ENCODE measurements around the gene SMG6. TPM values are rescaled to one million over a fixed set of nuclear protein-coding genes. Genes with fewer than 3 reads are reported as not detected.

Gene SMG6
- total RNA-seq, 1 donor from 2014 or later = 47.7 TPM

GRCh38 chr17:2289878-2290478 lies 13.6 kb downstream of the SMG6 start:
- H3K27me3 Mint-ChIP-seq = no peaks in the 10 kb centered on the region
- no peak for DNase-seq (ENCODE audit: low spot score, unreplicated experiment)
- no peaks in the 10 kb centered on the region for H3K4me1 Mint-ChIP-seq (ENCODE audit: low read depth)

GRCh38 chr17:2283302-2283701 lies 20.3 kb downstream of the SMG6 start:
- H3K36me3 Mint-ChIP-seq (ENCODE audit: insufficient read depth) = peaks cover 27% of the 10 kb centered on the region
- H3K27me3 Mint-ChIP-seq = no peaks in the 10 kb centered on the region
- no peak for DNase-seq (ENCODE audit: low spot score, unreplicated experiment)
- H3K4me1 Mint-ChIP-seq (ENCODE audit: low read depth) = no peaks in the 10 kb centered on the region
- no peaks in the 10 kb centered on the region for H3K9me3 Mint-ChIP-seq (ENCODE audit: low read depth)
- no peak overlapping the region for H3K4me3 Mint-ChIP-seq (ENCODE audit: low read depth)
- no peak overlapping the region for H3K27ac Mint-ChIP-seq
- no peak for TF ChIP-seq CTCF (IDR thresholded peaks at IDR 0.05; ENCODE audit: unreplicated experiment)

More at GRCh38 chr17:2289878-2290478, 13.6 kb downstream of the SMG6 start:
- Mint-ChIP-seq H3K4me3 (ENCODE audit: low read depth) (no peak overlapping the region), H3K27ac (no peak overlapping the region), H3K36me3 (ENCODE audit: insufficient read depth) (peaks cover 35% of the 10 kb centered on the region), H3K9me3 (ENCODE audit: low read depth) (no peaks in the 10 kb centered on the region)
- TF ChIP-seq CTCF (IDR thresholded peaks at IDR 0.05; ENCODE audit: unreplicated experiment) = no peak

- peaks cover 25% of the 10 kb centered on the region for H3K36me3 Mint-ChIP-seq (ENCODE audit: insufficient read depth)
- H3K9me3 Mint-ChIP-seq (ENCODE audit: low read depth) = no peaks in the 10 kb centered on the region
- H3K4me1 Mint-ChIP-seq (ENCODE audit: low read depth) = no peaks in the 10 kb centered on the region
- TF ChIP-seq CTCF (IDR thresholded peaks at IDR 0.05; ENCODE audit: unreplicated experiment) = peak; percentile 64
- no peaks in the 10 kb centered on the region for H3K27me3 Mint-ChIP-seq
- no peak overlapping the region for H3K27ac Mint-ChIP-seq
- no peak overlapping the region for H3K4me3 Mint-ChIP-seq (ENCODE audit: low read depth)
- DNase-seq (ENCODE audit: low spot score, unreplicated experiment) = no peak
These were observed 21.2 kb downstream of the SMG6 start for GRCh38 chr17:2282297-2282873.

- DNase-seq (ENCODE audit: low spot score, unreplicated experiment) = no peak
- no peak overlapping the region for H3K27ac Mint-ChIP-seq
- H3K9me3 Mint-ChIP-seq (ENCODE audit: low read depth) = no peaks in the 10 kb centered on the region
- H3K27me3 Mint-ChIP-seq = no peaks in the 10 kb centered on the region
- TF ChIP-seq CTCF (IDR thresholded peaks at IDR 0.05; ENCODE audit: unreplicated experiment) = no peak
- no peak overlapping the region for H3K4me3 Mint-ChIP-seq (ENCODE audit: low read depth)
- H3K4me1 Mint-ChIP-seq (ENCODE audit: low read depth) = no peaks in the 10 kb centered on the region
- H3K36me3 Mint-ChIP-seq (ENCODE audit: insufficient read depth) = peaks cover 27% of the 10 kb centered on the region
These were observed 23.9 kb downstream of the SMG6 start for GRCh38 chr17:2279707-2280106.

GRCh38 chr17:2277429-2278170 lies 26.0 kb downstream of the SMG6 start:
- no peak for DNase-seq (ENCODE audit: low spot score, unreplicated experiment)
- no peaks in the 10 kb centered on the region for H3K4me1 Mint-ChIP-seq (ENCODE audit: low read depth)
- H3K36me3 Mint-ChIP-seq (ENCODE audit: insufficient read depth) = peaks cover 24% of the 10 kb centered on the region
- no peaks in the 10 kb centered on the region for H3K27me3 Mint-ChIP-seq
- no peaks in the 10 kb centered on the region for H3K9me3 Mint-ChIP-seq (ENCODE audit: low read depth)
- no peak overlapping the region for H3K4me3 Mint-ChIP-seq (ENCODE audit: low read depth)
- TF ChIP-seq CTCF (IDR thresholded peaks at IDR 0.05; ENCODE audit: unreplicated experiment) = no peak
- H3K27ac Mint-ChIP-seq = no peak overlapping the region
